GM06990 (cell line): ENCODE data around the gene FAM186B.

ENCODE experiments used
- DNase-seq: peaks from one replicate; pipeline ENCODE4 v3.0.0-alpha.2; 2011; ENCODE audit not compliant: insufficient read length; ENCODE audit errors: extremely low read depth
- H3K27me3 ChIP-seq: replicated peaks from 2 replicates; pipeline ENCODE4 v1.6.0; 2011; ENCODE audit warnings: low read length; ENCODE audit not compliant: control insufficient read depth, insufficient read depth
- H3K36me3 ChIP-seq: 2 replicates; pipeline ENCODE4 v1.5.1; 2011; ENCODE audit warnings: low read length; ENCODE audit not compliant: control insufficient read depth, insufficient read depth
- H3K4me3 ChIP-seq: replicated peaks from 2 replicates; pipeline ENCODE4 v1.5.1; 2011; ENCODE audit warnings: low read depth, mild to moderate bottlenecking, control low read depth, low read length
- CTCF ChIP-seq: IDR thresholded peaks from 2 replicates; pipeline ENCODE4 v1.5.1; 2011; ENCODE audit warnings: low read length, control low read depth, mild to moderate bottlenecking, inconsistent platforms; ENCODE audit not compliant: insufficient read depth, poor library complexity, severe bottlenecking

FAM186B gene

DNA sequence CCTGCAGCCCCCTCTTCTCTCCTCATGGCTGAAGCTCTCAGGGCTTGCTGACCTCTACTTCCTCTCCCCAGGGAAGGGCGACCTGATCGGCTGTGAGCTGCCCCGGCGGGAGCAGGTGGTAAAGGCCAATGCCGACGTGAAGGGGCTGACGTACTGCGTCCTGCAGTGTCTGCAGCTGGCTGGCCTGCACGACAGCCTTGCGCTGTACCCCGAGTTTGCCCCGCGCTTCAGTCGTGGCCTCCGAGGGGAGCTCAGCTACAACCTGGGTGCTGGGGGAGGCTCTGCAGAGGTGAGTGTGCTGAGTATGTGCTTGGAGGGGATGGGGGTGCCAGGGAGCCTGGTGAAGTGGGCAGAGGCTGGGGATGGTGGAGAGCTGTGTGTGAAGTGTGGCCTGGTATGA lies 51.2 kb downstream of the FAM186B start:
- H3K27me3 ChIP-seq: no peaks in the 10 kb centered on the region; the same call in 1 of the 2 replicates
- TF ChIP-seq CTCF: no peak
- H3K4me3 ChIP-seq: no peak overlapping the region
- no peak for DNase-seq
- peaks cover 14% of the 10 kb centered on the region for H3K36me3 ChIP-seq

DNA sequence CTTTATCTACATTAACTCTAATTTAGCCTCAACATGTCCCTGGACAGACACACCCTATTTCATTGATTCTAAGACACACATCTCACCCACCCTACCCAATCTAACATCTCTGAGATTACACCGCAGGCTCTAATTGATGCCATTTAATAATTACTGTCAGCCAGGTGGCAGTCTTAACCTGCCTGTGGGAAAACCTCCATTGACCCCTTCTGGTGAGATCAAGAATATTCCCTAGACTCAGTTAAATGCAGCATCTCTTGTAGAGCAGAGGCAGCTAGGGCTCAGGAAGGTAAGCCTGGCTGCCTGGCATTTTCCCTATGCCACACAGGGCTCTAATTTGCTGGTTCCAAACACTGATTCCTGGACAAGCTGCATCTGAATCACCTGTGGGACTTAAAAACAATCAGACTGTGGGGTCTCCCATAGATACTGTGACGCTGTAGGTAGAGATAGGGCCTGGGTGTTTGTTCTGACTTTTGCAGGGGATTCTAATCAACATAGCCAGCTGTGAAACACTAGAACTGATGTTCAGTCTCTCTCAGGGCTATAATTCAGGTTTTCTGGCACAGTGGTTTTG lies 51.8 kb downstream of the FAM186B start:
- no peak for DNase-seq
- no peak overlapping the region for H3K4me3 ChIP-seq
- no peaks in the 10 kb centered on the region; the same call in 1 of the 2 replicates for H3K27me3 ChIP-seq
- peaks cover 13% of the 10 kb centered on the region for H3K36me3 ChIP-seq
- peak; percentile 59 for TF ChIP-seq CTCF

DNA sequence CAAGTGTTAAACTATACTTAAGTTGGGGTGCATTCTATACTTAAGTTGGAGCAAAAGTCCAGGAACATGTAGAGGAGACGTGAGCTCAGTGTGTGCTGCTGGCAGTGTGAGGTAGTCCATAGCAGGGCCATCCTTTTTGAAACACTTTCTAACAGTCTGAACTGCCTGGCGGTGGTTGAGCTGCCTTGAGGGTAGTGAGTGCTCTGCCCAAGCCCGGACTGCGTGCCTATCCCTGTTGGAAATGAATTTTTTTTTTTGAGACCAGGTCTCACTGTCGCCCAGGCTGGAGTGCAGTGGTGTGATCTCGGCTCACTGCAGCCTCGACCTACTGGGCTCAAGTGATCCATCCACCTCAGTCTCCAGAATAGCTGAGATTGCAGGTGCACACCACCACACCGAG lies 52.5 kb downstream of the FAM186B start:
- TF ChIP-seq CTCF: no peak
- H3K4me3 ChIP-seq: no peak overlapping the region
- DNase-seq: no peak
- H3K27me3 ChIP-seq: no peaks in the 10 kb centered on the region; the same call in 1 of the 2 replicates
- H3K36me3 ChIP-seq: peaks cover 8% of the 10 kb centered on the region

- no peak overlapping the region for H3K4me3 ChIP-seq
- TF ChIP-seq CTCF: no peak
- DNase-seq: no peak
- peaks cover 1% of the 10 kb centered on the region; the same call in 1 of the 2 replicates for H3K27me3 ChIP-seq
- peaks cover 6% of the 10 kb centered on the region for H3K36me3 ChIP-seq
Measured at GRCh38 chr12:49552425-49552824, 53.0 kb downstream of the FAM186B start.

- TF ChIP-seq CTCF: no peak
- no peak for DNase-seq
- Histone ChIP-seq H3K27me3 (peaks cover 1% of the 10 kb centered on the region; the same call in 1 of the 2 replicates), H3K36me3 (peaks cover 1% of the 10 kb centered on the region; the same call in 1 of the 2 replicates), H3K4me3 (no peak overlapping the region)
Measured at GRCh38 chr12:49552014-49552413, 53.4 kb downstream of the FAM186B start.
